GM12892 (cell line): ENCODE measurements around the gene ATF7.

Experiments used
- POLR2A ChIP-seq: IDR thresholded peaks from 2 replicates; pipeline ENCODE4 v1.6.1; 2011; ENCODE audit warnings: low read depth, low read length, control low read depth
- POLR2AphosphoS5 ChIP-seq: IDR thresholded peaks from 2 replicates; pipeline ENCODE4 v1.6.1; 2011; ENCODE audit warnings: low read depth, low read length, control low read depth

- TF ChIP-seq POLR2AphosphoS5 (no peak), POLR2A (no peak)
Observed at GRCh38 chr12:53659571-53659981, 33.4 kb upstream of the ATF7 start.
